GM21723 (cell line): ENCODE results near the gene ZNF155.

Experiments
- ATAC-seq: cut with Tn5 transposase; IDR thresholded peaks from one replicate; pipeline ENCODE4 v1.9.1; 2021; ENCODE audit warnings: mild to moderate bottlenecking, moderate library complexity; ENCODE audit not compliant: unreplicated experiment

The ZNF155 gene

GRCh38 chr19:44003461-44004009 lies 19.5 kb downstream of the ZNF155 start:
- peak; percentile 37 for ATAC-seq

- no peak for ATAC-seq
Measured at GRCh38 chr19:44005973-44006372, 22.0 kb downstream of the ZNF155 start.

GRCh38 chr19:44007473-44007872 lies 23.5 kb downstream of the ZNF155 start:
- ATAC-seq, result no peak

DNA sequence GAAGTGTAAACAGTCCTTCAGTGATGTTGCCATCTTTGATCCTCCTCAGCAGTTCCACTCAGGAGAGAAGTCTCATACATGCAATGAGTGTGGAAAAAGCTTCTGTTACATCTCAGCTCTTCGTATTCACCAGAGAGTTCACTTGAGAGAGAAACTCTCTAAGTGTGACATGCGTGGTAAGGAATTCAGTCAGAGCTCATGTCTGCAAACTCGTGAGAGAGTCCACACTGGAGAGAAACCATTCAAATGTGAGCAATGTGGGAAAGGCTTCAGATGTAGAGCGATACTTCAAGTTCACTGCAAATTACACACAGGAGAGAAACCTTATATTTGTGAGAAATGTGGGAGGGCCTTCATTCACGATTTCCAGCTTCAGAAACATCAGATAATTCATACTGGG lies 26.5 kb downstream of the ZNF155 start:
- ATAC-seq, result no peak

DNA sequence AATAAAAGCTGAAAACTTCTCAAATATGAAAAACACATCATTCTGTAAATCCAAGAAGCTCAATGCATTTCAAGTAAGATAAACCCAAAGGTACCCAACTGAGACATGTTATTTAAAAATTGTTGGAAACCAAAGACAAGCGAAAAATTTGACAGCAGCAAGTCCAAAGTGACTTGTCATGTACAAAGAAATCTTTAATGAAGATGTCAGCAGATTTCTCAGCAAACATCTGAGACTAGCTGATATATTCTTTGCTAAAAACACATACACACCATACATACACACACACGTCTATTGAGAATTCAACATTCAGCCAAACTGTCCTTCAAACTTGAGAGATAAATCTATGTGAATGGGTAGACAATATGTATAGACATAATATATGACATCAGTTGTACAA lies 35.5 kb downstream of the ZNF155 start:
- ATAC-seq, result no peak

DNA sequence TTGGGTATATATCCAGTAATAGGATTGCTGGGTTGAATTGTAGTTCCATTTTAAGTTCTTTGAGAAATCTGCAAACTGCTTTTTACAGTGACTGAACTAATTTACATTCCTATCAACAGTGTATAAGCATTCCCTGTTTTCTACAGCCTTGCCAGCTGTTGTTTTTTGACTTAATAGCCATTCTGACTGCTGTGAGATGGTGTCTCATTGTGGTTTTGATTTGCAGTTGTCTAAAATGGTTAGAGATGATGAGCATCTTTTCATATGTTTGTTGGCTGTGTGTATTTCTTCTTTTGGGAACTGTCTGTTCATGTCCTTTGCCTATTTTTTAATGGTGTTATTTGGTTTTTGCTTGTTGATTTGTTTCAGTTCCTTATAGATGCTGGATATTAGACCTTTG lies 37.2 kb downstream of the ZNF155 start:
- ATAC-seq, result no peak

GRCh38 chr19:44024900-44025216 lies 40.9 kb downstream of the ZNF155 start:
- no peak for ATAC-seq

DNA sequence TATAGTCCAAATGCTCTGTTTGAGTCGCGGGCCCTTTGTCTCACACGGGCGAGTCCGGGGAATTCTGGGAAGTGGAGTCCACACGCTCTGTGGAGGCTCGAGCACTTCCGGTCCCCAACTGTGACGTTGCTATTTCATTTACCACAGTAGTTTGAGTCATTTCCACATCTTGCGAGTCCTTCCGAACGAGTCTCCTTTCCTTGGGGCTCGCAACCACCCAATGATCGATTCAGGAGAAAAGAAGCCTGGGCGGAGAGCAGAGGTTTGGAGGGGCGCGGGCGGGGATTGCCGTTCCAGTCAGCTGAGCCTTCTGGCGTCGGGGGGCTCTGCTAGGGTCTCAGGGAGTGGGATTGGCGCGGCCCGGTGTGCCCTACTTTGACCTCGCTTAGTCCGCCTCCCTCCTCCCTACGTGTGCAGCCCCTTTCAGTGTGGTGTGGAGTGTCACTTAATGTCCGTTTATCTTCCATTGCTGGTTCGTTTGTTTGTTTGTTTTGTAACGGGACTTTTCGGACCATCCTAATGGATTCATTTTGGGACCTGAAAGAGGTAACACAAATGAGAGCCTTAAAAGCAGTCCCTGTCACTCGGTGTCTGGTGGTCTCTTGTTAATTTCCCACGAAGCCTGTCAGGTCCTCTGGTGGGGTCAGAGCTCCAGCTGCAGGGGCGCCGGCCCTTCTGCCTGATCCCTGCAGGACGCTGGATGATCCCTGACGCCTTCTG lies 41.4 kb downstream of the ZNF155 start, which contains the start of gene ZNF222:
ZNF222 (plus strand) TSS at position 163 of the 720 bp plus-strand sequence; CDS start at position 221, 58 bp downstream.
- ATAC-seq, result peak; percentile 96

GRCh38 chr19:44026622-44027021 lies 42.6 kb downstream of the ZNF155 start:
- no peak for ATAC-seq

DNA sequence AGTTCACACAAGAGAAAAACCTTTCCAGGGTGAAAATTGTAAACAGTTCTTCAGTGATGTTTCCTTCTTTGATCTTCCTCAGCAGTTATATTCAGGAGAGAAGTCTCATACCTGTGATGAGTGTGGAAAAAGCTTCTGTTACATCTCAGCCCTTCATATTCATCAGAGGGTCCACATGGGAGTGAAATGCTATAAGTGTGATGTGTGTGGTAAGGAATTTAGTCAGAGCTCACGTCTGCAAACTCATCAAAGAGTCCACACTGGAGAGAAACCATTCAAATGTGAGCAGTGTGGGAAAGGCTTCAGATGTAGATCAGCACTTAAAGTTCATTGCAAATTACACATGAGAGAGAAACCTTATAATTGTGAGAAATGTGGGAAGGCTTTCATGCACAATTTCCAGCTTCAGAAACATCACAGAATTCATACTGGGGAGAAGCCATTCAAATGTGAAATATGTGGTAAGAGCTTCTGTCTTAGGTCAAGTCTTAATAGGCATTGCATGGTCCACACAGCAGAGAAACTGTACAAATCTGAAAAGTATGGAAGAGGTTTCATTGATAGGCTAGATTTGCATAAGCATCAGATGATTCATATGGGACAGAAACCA lies 48.1 kb downstream of the ZNF155 start:
- no peak for ATAC-seq

DNA sequence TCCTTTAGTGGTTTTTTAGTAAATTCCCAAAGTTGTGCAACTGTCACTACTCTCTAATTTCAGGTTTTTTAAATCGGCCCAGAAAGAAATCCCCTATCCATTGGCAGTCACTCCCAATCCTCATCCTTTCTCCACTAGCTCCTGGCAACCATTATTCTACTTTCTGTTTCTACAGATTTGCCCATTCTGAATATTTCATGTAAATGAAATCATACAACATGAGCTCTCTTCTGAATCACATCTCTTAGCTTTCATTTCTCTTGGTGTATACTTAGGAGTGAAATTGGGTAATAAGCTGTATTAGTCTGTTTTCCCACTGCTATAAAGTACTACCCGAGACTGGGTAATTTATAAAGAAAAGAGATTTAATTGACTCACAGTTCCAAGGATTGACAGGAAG lies 58.2 kb downstream of the ZNF155 start:
- no peak for ATAC-seq
